PC-9 (cell line): ENCODE results near the gene FGFR3. TPM values are rescaled to one million over a fixed set of nuclear protein-coding genes. Genes with fewer than 3 reads are reported as not detected.

ENCODE experiments used
- BruUV-seq: library from RNA; stranded (reverse); fragments of 400-500 nt; replicated peaks from 2 replicates; lab custom pipeline; 2021; lab: Mats Ljungman, UMichigan
- CTCF ChIA-PET: fragments of 300-600 bp; sonication (Branson Sonifier 250); formaldehyde crosslinking; loops from one replicate; lab custom pipeline; 2022; ENCODE audit warnings: antibody characterized with exemption; lab: Charles Lee
- POLR2A ChIA-PET: fragments of 300-600 bp; sonication (Branson Sonifier 250); formaldehyde crosslinking; loops from one replicate; lab custom pipeline; 2022; ENCODE audit warnings: antibody characterized with exemption; ENCODE audit not compliant: unreplicated experiment; lab: Charles Lee
- DNase-seq, 2 experiments: peaks; one replicate each; pipeline versions ENCODE4 v3.0.0 to v3.0.0-alpha.2; 2015 to 2022; ENCODE audit warnings: mixed read lengths in 1 of 2
- H2AFZ ChIP-seq: fragments of 200-600 bp; sonication (generic); 2 replicates; pipeline ENCODE4 v1.8.1; 2017; ENCODE audit warnings: antibody characterized with exemption
- H3F3A ChIP-seq: fragments of 200-600 bp; sonication (generic); 2 replicates; pipeline ENCODE4 v1.8.1; 2017; ENCODE audit warnings: antibody characterized with exemption, mild to moderate bottlenecking, low read depth; ENCODE audit not compliant: insufficient read depth
- H3K27ac ChIP-seq: fragments of 200-600 bp; sonication (generic); 2 replicates; pipeline ENCODE4 v1.6.1; 2016; ENCODE audit warnings: mixed run types
- H3K27me3 ChIP-seq: fragments of 200-600 bp; sonication (generic); 2 replicates; pipeline ENCODE4 v1.6.1; 2016; ENCODE audit warnings: low read depth, mixed run types; ENCODE audit not compliant: insufficient read depth
- H3K36me3 ChIP-seq: fragments of 200-600 bp; sonication (generic); 2 replicates; pipeline ENCODE4 v1.6.1; 2016; ENCODE audit warnings: low read depth, mixed run types
- H3K4me1 ChIP-seq: fragments of 200-600 bp; sonication (generic); replicated peaks from 2 replicates; pipeline ENCODE4 v1.6.1; 2016; ENCODE audit warnings: mixed run types; ENCODE audit not compliant: insufficient read depth
- H3K4me2 ChIP-seq: fragments of 200-600 bp; sonication (generic); 2 replicates; pipeline ENCODE4 v1.6.1; 2017; ENCODE audit warnings: mixed run types
- H3K4me3 ChIP-seq: fragments of 200-600 bp; sonication (generic); 2 replicates; pipeline ENCODE4 v1.6.1; 2016; ENCODE audit warnings: mixed run types
- H3K79me2 ChIP-seq: fragments of 200-600 bp; sonication (generic); 2 replicates; pipeline ENCODE4 v1.6.1; 2017; ENCODE audit warnings: low read depth, mixed run types
- H3K9me2 ChIP-seq: fragments of 200-600 bp; sonication (generic); 2 replicates; pipeline ENCODE4 v1.8.1; 2017; ENCODE audit warnings: mild to moderate bottlenecking; ENCODE audit not compliant: insufficient read depth
- H3K9me3 ChIP-seq: fragments of 200-600 bp; sonication (generic); 2 replicates; pipeline ENCODE4 v1.8.1; 2016; ENCODE audit warnings: low read depth; ENCODE audit not compliant: insufficient read depth
- H4K20me1 ChIP-seq: fragments of 200-600 bp; sonication (generic); 2 replicates; pipeline ENCODE4 v1.8.1; 2017; ENCODE audit not compliant: insufficient read depth
- EZH2 ChIP-seq: fragments of 200-600 bp; sonication (generic); IDR thresholded peaks from 2 replicates; pipeline ENCODE4 v1.8.0; 2017; ENCODE audit warnings: antibody characterized with exemption, low read depth
- intact Hi-C: fragments of 100-400 bp; cut with micrococcal nuclease; formaldehyde crosslinking; loops from one replicate; pipeline ENCODE4 v1.10.0; 2022; ENCODE audit not compliant: unreplicated experiment
- total RNA-seq: library from RNA; stranded (reverse); gene quantifications from 2 replicates; pipeline ENCODE4 v1.2.3, GENCODE V29; 2021
- TF ChIP-seq, protein P1 (sequence below): fragments of 200-600 bp; sonication (generic); conservative IDR thresholded peaks from 2 replicates; pipeline ENCODE4 v1.6.1; 2017; ENCODE audit warnings: mixed run types, antibody characterized with exemption, mild to moderate bottlenecking, moderate library complexity

The FGFR3 gene
- total RNA-seq, 1 experiment from 2014 or later, result 8.2 TPM

DNA sequence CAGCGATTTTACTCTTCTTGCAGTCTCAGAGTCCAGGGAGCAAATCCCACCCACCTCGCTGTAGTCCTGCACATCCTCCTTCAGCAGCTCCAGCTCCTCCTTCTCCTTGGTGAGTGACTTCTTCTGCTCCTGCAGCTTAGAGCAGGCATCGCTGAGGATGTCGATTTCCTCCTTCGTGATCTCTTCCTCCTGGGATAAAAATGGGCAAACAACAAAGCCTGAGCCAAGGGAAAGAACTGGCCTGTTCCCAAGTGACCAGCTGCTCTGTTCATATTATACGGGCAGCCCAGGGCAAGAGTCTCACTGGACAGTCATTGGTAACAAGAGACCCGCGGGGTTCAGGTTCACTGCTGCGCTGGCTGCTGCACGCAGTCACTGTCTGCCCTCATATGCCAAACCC is 26.2 kb downstream of the FGFR3 start:
- H3K4me2 ChIP-seq, result no peak overlapping the region
- H3K27ac ChIP-seq, result no peak overlapping the region
- CTCF ChIA-PET, result no interaction called here
- no peaks in the 10 kb centered on the region; the same call in 1 of the 2 replicates for H3F3A ChIP-seq
- no peaks in the 10 kb centered on the region for H4K20me1 ChIP-seq
- H3K4me3 ChIP-seq, result no peak overlapping the region
- intact Hi-C loops, result no loop called here
- no peaks in the 10 kb centered on the region for H3K27me3 ChIP-seq
- no peaks in the 10 kb centered on the region for H3K9me2 ChIP-seq
- BruUV-seq, result no TSS peak
- peaks cover 9% of the 10 kb centered on the region; the same call in 1 of the 2 replicates for H3K36me3 ChIP-seq
- no peak overlapping the region for H2AFZ ChIP-seq
- POLR2A ChIA-PET, result no interaction called here
- DNase-seq, result no peak
- H3K9me3 ChIP-seq, result no peaks in the 10 kb centered on the region
- no peaks in the 10 kb centered on the region for H3K4me1 ChIP-seq
- H3K79me2 ChIP-seq, result no peaks in the 10 kb centered on the region
- TF ChIP-seq, protein P1, sequence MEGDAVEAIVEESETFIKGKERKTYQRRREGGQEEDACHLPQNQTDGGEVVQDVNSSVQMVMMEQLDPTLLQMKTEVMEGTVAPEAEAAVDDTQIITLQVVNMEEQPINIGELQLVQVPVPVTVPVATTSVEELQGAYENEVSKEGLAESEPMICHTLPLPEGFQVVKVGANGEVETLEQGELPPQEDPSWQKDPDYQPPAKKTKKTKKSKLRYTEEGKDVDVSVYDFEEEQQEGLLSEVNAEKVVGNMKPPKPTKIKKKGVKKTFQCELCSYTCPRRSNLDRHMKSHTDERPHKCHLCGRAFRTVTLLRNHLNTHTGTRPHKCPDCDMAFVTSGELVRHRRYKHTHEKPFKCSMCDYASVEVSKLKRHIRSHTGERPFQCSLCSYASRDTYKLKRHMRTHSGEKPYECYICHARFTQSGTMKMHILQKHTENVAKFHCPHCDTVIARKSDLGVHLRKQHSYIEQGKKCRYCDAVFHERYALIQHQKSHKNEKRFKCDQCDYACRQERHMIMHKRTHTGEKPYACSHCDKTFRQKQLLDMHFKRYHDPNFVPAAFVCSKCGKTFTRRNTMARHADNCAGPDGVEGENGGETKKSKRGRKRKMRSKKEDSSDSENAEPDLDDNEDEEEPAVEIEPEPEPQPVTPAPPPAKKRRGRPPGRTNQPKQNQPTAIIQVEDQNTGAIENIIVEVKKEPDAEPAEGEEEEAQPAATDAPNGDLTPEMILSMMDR, result no peak
- no peak for TF ChIP-seq EZH2

DNA sequence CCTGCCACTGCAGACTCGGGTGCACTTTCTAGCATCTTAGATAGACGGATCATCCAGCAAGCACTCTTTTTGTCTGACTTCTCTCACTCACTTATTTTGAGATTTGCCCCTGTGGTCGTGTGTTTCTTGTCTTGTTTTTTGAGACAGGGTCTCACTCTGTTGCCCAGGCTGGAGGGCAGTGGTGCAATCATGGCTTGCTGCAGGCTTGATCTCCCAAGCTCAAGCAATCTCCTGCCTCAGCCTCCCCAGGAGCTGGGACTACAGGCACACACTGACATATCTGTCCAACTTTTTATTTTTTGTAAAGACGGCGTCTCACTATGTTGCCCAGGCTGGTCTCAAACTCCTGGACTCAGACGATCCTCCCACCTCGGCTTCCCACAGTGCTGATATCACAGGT is 26.7 kb downstream of the FGFR3 start:
- Histone ChIP-seq H3F3A (no peaks in the 10 kb centered on the region; the same call in 1 of the 2 replicates), H3K36me3 (peaks cover 9% of the 10 kb centered on the region; the same call in 1 of the 2 replicates), H2AFZ (no peak overlapping the region), H3K4me1 (no peaks in the 10 kb centered on the region), H3K4me3 (no peak overlapping the region), H4K20me1 (no peaks in the 10 kb centered on the region), H3K9me2 (no peaks in the 10 kb centered on the region), H3K27me3 (no peaks in the 10 kb centered on the region), H3K27ac (no peak overlapping the region), H3K9me3 (no peaks in the 10 kb centered on the region), H3K79me2 (no peaks in the 10 kb centered on the region), H3K4me2 (no peak overlapping the region)
- ChIA-PET POLR2A (no interaction called here), CTCF (no interaction called here)
- BruUV-seq, result no TSS peak
- intact Hi-C loops, result no loop called here
- no peak for DNase-seq
- TF ChIP-seq, protein P1, result no peak
- no peak for TF ChIP-seq EZH2

DNA sequence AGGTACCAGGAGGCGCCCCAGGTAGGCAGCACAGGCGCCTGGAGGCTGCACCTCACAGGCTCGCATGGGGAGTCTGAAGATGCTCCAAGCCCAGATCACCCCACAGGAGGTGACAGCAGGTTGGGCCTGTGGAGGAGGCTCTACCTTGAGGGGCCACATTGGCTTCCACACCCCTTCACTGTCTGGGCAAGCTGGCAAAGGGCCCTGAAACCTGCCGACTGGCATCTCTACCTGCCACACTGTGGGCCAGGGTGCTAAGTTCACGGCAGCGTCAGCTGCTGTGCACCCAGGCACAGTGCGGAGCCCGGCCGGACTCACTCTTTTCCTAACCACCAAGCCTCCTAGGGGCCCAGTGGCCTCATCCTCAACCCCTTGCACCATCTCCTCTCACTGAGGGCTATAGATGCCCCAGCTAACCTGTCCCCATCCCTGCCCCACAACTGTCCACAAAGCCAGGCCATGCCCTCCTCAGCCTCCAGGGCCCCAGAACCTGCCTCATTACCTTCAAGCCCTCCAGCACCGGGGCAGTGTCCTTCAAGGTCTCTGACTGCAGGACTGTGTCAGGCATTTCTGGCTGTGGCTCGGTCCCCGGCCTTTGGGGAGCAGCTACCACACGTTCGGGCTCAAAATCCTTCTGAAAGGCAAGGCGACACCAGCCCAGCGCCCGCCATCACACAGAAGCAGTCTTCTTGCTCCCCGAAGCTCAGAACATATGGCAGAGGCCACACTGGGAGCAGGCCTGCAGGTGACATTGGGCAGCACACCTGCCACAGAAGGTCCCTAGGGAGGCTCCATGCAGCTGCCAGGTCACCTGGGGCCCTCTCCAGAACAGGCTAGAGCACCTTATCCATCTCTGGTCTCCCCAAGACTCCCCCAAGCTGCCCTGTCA is 28.8 kb downstream of the FGFR3 start:
- no peak overlapping the region for H3K4me2 ChIP-seq
- H3K27ac ChIP-seq, result no peak overlapping the region
- H3K36me3 ChIP-seq, result peaks cover 9% of the 10 kb centered on the region; the same call in 1 of the 2 replicates
- BruUV-seq, result no TSS peak
- no peak for DNase-seq
- no peaks in the 10 kb centered on the region for H3K27me3 ChIP-seq
- no peak overlapping the region for H3K4me3 ChIP-seq
- no peaks in the 10 kb centered on the region for H3K9me2 ChIP-seq
- H3F3A ChIP-seq, result no peaks in the 10 kb centered on the region
- intact Hi-C loops, result no loop called here
- ChIA-PET CTCF (no interaction called here), POLR2A (no interaction called here)
- no peaks in the 10 kb centered on the region for H3K4me1 ChIP-seq
- no peaks in the 10 kb centered on the region for H3K79me2 ChIP-seq
- H2AFZ ChIP-seq, result no peak overlapping the region
- TF ChIP-seq, protein P1, result no peak
- TF ChIP-seq EZH2, result no peak
- no peaks in the 10 kb centered on the region for H4K20me1 ChIP-seq
- no peaks in the 10 kb centered on the region for H3K9me3 ChIP-seq
